H9 (cell line): ENCODE data around the gene IGFALS. TPM values are rescaled to one million over a fixed set of nuclear protein-coding genes. Genes with fewer than 3 reads are reported as not detected.

Source experiments
- DNase-seq: peaks from one replicate; pipeline ENCODE4 v3.0.0-alpha.2; 2017
- H2AFZ ChIP-seq: one replicate; pipeline ENCODE4 v1.6.1; 2013; ENCODE audit warnings: mild to moderate bottlenecking, low read length, control low read depth, moderate library complexity
- H2AK5ac ChIP-seq: 2 replicates; pipeline ENCODE4 v1.6.1; 2013; ENCODE audit warnings: low read length, control low read depth, mixed read lengths; ENCODE audit not compliant: insufficient read length
- H2BK120ac ChIP-seq: one replicate; pipeline ENCODE4 v1.6.1; 2013; ENCODE audit warnings: low read depth, mild to moderate bottlenecking, low read length, control low read depth, inconsistent platforms; ENCODE audit not compliant: poor library complexity, severe bottlenecking
- H2BK12ac ChIP-seq: 2 replicates; pipeline ENCODE4 v1.6.1; 2013; ENCODE audit warnings: low read length, control low read depth, mixed read lengths, low read depth; ENCODE audit not compliant: insufficient read length
- H2BK15ac ChIP-seq: 2 replicates; pipeline ENCODE4 v1.6.1; 2013; ENCODE audit warnings: low read depth, low read length, control low read depth
- H2BK20ac ChIP-seq: one replicate; pipeline ENCODE4 v1.6.1; 2013; ENCODE audit warnings: low read depth, mild to moderate bottlenecking, low read length, control low read depth, inconsistent platforms; ENCODE audit not compliant: poor library complexity, severe bottlenecking
- H2BK5ac ChIP-seq: 2 replicates; pipeline ENCODE4 v1.6.1; 2013; ENCODE audit warnings: low read length, control low read depth, mixed read lengths; ENCODE audit not compliant: insufficient read length
- H3K14ac ChIP-seq: 2 replicates; pipeline ENCODE4 v1.6.1; 2013; ENCODE audit warnings: low read length, control low read depth; ENCODE audit not compliant: insufficient read depth
- H3K18ac ChIP-seq: 2 replicates; pipeline ENCODE4 v1.6.1; 2013; ENCODE audit warnings: low read depth, mild to moderate bottlenecking, mixed read lengths, low read length, control low read depth; ENCODE audit not compliant: insufficient read length
- H3K23ac ChIP-seq: 2 replicates; pipeline ENCODE4 v1.6.1; 2013; ENCODE audit warnings: low read length, control low read depth, mixed read lengths, low read depth; ENCODE audit not compliant: insufficient read length
- H3K23me2 ChIP-seq: 2 replicates; pipeline ENCODE4 v1.6.1; 2013; ENCODE audit warnings: low read depth, mild to moderate bottlenecking, mixed read lengths, low read length, control low read depth; ENCODE audit not compliant: insufficient read length, poor library complexity, severe bottlenecking
- H3K27ac ChIP-seq: 2 replicates; pipeline ENCODE4 v1.5.1; 2013; ENCODE audit warnings: low read length, control low read depth, mixed read lengths, low read depth; ENCODE audit not compliant: insufficient read length
- H3K27me3 ChIP-seq: 2 replicates; pipeline ENCODE4 v1.6.1; 2013; ENCODE audit warnings: low read length, control low read depth, inconsistent platforms; ENCODE audit not compliant: insufficient read depth
- H3K4ac ChIP-seq: 2 replicates; pipeline ENCODE4 v1.6.1; 2013; ENCODE audit warnings: low read depth, mild to moderate bottlenecking, control low read depth, inconsistent platforms, low read length, moderate library complexity
- H3K4me1 ChIP-seq: 2 replicates; pipeline ENCODE4 v1.6.1; 2013; ENCODE audit warnings: low read length, control low read depth, inconsistent platforms; ENCODE audit not compliant: insufficient read depth
- H3K4me2 ChIP-seq: 2 replicates; pipeline ENCODE4 v1.6.1; 2013; ENCODE audit warnings: low read length, control low read depth, mixed read lengths; ENCODE audit not compliant: insufficient read length, insufficient read depth
- H3K56ac ChIP-seq: 2 replicates; pipeline ENCODE4 v1.6.1; 2013; ENCODE audit warnings: low read depth, mild to moderate bottlenecking, mixed read lengths, low read length, control low read depth; ENCODE audit not compliant: insufficient read length
- H3K79me1 ChIP-seq: 2 replicates; pipeline ENCODE4 v1.6.1; 2013; ENCODE audit warnings: low read depth, mild to moderate bottlenecking, moderate library complexity, low read length, control low read depth, inconsistent platforms; ENCODE audit not compliant: insufficient read depth, poor library complexity, severe bottlenecking
- H3K79me2 ChIP-seq: 2 replicates; pipeline ENCODE4 v1.6.1; 2013; ENCODE audit warnings: low read length, control low read depth, inconsistent platforms; ENCODE audit not compliant: insufficient read depth
- H3K9ac ChIP-seq: 2 replicates; pipeline ENCODE4 v1.6.1; 2013; ENCODE audit warnings: low read length, control low read depth, mixed read lengths; ENCODE audit not compliant: insufficient read length; ENCODE audit errors: extremely low read depth
- H3K9me3 ChIP-seq: one replicate; pipeline ENCODE4 v1.6.1; 2013; ENCODE audit warnings: low read depth, low read length, inconsistent platforms; ENCODE audit not compliant: control insufficient read depth
- H3T11ph ChIP-seq: one replicate; pipeline ENCODE4 v1.6.1; 2013; ENCODE audit warnings: mild to moderate bottlenecking, low read length, control low read depth, inconsistent platforms
- H4K20me1 ChIP-seq: one replicate; pipeline ENCODE4 v1.6.1; 2013; ENCODE audit not compliant: control insufficient read depth, insufficient read length, insufficient read depth
- H4K5ac ChIP-seq: 2 replicates; pipeline ENCODE4 v1.6.1; 2013; ENCODE audit warnings: low read depth, mild to moderate bottlenecking, mixed read lengths, low read length, control low read depth; ENCODE audit not compliant: insufficient read length
- H4K8ac ChIP-seq: replicated peaks from 2 replicates; pipeline ENCODE4 v1.6.1; 2013; ENCODE audit warnings: low read length, control low read depth, mixed read lengths, low read depth; ENCODE audit not compliant: insufficient read length
- H4K91ac ChIP-seq: 2 replicates; pipeline ENCODE4 v1.6.1; 2013; ENCODE audit warnings: low read depth, mild to moderate bottlenecking, moderate library complexity, mixed read lengths, low read length, control low read depth; ENCODE audit not compliant: insufficient read length
- H3K27ac Mint-ChIP-seq, 3 experiments: 2 replicates in 2 of 3; 3 replicates in 1 of 3; pipeline ENCODE4 v1.8.0; 2020 to 2021; ENCODE audit warnings: mixed read lengths in 3 of 3, mild to moderate bottlenecking in 1 of 3, moderate library complexity in 1 of 3
- H3K27me3 Mint-ChIP-seq: 2 replicates; pipeline ENCODE4 v1.8.0; 2021; ENCODE audit warnings: low read depth, mild to moderate bottlenecking, moderate library complexity, mixed read lengths
- H3K36me3 Mint-ChIP-seq, 3 experiments: 2 replicates in 2 of 3; 3 replicates in 1 of 3; pipeline ENCODE4 v1.8.0; 2020 to 2021; ENCODE audit warnings: low read depth in 3 of 3, mixed read lengths in 3 of 3; ENCODE audit not compliant: insufficient read depth in 1 of 3
- H3K4me1 Mint-ChIP-seq, 2 experiments: 2 replicates each; pipeline ENCODE4 v1.8.0; 2020; ENCODE audit warnings: mixed read lengths in 2 of 2
- H3K4me3 Mint-ChIP-seq, 2 experiments: 2 replicates in 1 of 2; 3 replicates in 1 of 2; pipeline ENCODE4 v1.8.0; 2020 to 2021; ENCODE audit warnings: mild to moderate bottlenecking in 2 of 2, mixed read lengths in 2 of 2, moderate library complexity in 1 of 2
- H3K9me3 Mint-ChIP-seq, 2 experiments: 2 replicates in 1 of 2; 3 replicates in 1 of 2; pipeline ENCODE4 v1.8.0; 2020; ENCODE audit warnings: mild to moderate bottlenecking in 2 of 2, mixed read lengths in 2 of 2, moderate library complexity in 1 of 2
- WGBS: extraction: QIAGEN DNeasy Blood & Tissue Kit; methylation state at CpG from one replicate; pipeline ENCODE4 v1.1.7; 2013; ENCODE audit warnings: missing lambda C conversion rate, low lambda C conversion rate, mixed read lengths; ENCODE audit not compliant: insufficient read length; ENCODE audit errors: extremely low coverage; 5-methylcytosine and 5-hydroxymethylcytosine counted together
- total RNA-seq: library from RNA; stranded (reverse); gene quantifications from 2 replicates; pipeline ENCODE4 v1.2.1, GENCODE V29; 2021
- TF ChIP-seq, protein P1 (sequence below): fragments of 200-600 bp; sonication (generic); conservative IDR thresholded peaks from 3 replicates; pipeline ENCODE4 v1.8.0; 2021; ENCODE audit warnings: antibody characterized with exemption, mild to moderate bottlenecking

IGFALS gene
- total RNA-seq, 1 experiment from 2014 or later, result not detected

DNA sequence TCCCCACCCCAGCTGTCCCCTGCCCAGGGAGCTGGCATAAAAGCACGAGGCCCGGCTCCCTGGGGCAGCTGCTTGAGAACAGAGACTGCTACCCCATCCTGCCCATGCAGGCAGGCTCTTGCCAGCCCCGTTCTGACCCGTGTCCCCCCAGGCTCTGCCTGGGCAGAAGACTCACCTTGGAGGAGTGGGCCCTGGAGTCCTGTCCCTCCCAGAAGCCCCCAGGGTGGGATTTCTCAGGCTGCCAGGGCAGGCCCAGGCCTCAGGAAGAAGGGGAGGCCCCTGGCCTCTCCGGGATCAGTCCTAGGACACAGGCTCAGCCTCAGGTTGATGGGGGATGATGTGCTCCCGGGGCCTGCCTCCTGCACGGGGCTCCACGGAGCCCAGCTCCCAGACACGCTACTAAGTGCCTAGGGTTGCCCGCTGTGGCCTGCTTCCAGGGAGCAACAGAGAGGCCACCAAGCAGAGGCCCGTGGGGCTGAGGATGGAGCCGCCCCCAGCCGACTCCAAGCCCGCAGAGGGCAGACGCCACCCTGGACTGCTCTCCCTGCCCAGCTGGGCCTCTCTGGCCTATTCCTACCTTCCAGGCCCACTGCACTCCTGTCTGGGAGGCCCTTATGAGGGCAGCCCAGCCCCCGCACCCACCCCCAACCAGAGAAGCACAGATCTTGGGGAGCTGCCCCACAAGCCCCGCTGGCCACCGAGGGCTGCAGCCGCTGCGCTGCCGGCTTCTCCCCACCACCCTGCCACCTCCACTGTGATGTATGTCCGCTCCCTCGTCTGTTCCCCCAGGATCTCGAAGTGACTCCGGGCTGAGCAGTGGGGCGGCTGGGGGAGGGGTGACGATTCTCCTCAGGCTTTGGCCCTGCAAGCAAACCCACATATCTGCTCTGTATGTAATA is 23.9 kb downstream of the IGFALS start:
- no peak overlapping the region for H2BK15ac ChIP-seq
- no CpG with 5 or more reads among the region's 27 CpGs for WGBS
- no peak overlapping the region for H3K56ac ChIP-seq
- no peak overlapping the region for H3K14ac ChIP-seq
- peaks cover 9% of the 10 kb centered on the region for H3K23me2 ChIP-seq
- H2AK5ac ChIP-seq, result no peak overlapping the region
- H3K4ac ChIP-seq, result no peak overlapping the region
- H2BK120ac ChIP-seq, result no peak overlapping the region
- H2BK20ac ChIP-seq, result no peak overlapping the region
- no peak overlapping the region for H3K9ac ChIP-seq
- peaks cover 5% of the 10 kb centered on the region for H3K79me1 ChIP-seq
- Mint-ChIP-seq H3K27ac (peak overlapping the region in 1 of 3 experiments; percentile 81; a peak in 1 of 7 replicates), H3K36me3 (peaks cover 11 to 38% (median 37%) of the 10 kb centered on the region in 3 experiments; a peak in 6 of 7 replicates), H3K9me3 (no peaks in the 10 kb centered on the region), H3K4me1 (peaks cover 3 to 18% of the 10 kb centered on the region in 2 experiments), H3K27me3 (no peaks in the 10 kb centered on the region; the same call in 1 of the 2 replicates), H3K4me3 (peak overlapping the region; percentile 91 to 98)
- H3K4me1 ChIP-seq, result no peaks in the 10 kb centered on the region
- no peaks in the 10 kb centered on the region; the same call in 1 of the 2 replicates for H3K79me2 ChIP-seq
- H2BK5ac ChIP-seq, result no peak overlapping the region
- H3K18ac ChIP-seq, result no peak overlapping the region
- no peak for DNase-seq
- H3K27ac ChIP-seq, result no peak overlapping the region
- H3K4me2 ChIP-seq, result peak overlapping the region; percentile 47
- H4K8ac ChIP-seq, result no peak overlapping the region
- H4K20me1 ChIP-seq, result no peaks in the 10 kb centered on the region
- no peaks in the 10 kb centered on the region for H3K27me3 ChIP-seq
- no peak overlapping the region for H3K23ac ChIP-seq
- no peak overlapping the region for H2AFZ ChIP-seq
- H4K91ac ChIP-seq, result no peak overlapping the region
- no peaks in the 10 kb centered on the region for H3K9me3 ChIP-seq
- TF ChIP-seq, protein P1, sequence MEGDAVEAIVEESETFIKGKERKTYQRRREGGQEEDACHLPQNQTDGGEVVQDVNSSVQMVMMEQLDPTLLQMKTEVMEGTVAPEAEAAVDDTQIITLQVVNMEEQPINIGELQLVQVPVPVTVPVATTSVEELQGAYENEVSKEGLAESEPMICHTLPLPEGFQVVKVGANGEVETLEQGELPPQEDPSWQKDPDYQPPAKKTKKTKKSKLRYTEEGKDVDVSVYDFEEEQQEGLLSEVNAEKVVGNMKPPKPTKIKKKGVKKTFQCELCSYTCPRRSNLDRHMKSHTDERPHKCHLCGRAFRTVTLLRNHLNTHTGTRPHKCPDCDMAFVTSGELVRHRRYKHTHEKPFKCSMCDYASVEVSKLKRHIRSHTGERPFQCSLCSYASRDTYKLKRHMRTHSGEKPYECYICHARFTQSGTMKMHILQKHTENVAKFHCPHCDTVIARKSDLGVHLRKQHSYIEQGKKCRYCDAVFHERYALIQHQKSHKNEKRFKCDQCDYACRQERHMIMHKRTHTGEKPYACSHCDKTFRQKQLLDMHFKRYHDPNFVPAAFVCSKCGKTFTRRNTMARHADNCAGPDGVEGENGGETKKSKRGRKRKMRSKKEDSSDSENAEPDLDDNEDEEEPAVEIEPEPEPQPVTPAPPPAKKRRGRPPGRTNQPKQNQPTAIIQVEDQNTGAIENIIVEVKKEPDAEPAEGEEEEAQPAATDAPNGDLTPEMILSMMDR, result no peak
- H2BK12ac ChIP-seq, result no peak overlapping the region
- no peak overlapping the region for H4K5ac ChIP-seq
- no peak overlapping the region for H3T11ph ChIP-seq
